ENCODE data around the gene GLRA1. TPM values are rescaled to one million over a fixed set of nuclear protein-coding genes. Genes with fewer than 3 reads are reported as not detected.

GLRA1 gene
- total RNA-seq, 1 experiment from 2014 or later: not detected

- POLR2A ChIA-PET: no interaction called here
- TF ChIP-seq CTCF (IDR thresholded peaks at IDR 0.05; ENCODE audit: unreplicated experiment): no peak
- peaks cover 14% of the 10 kb centered on the region for H3K27me3 Mint-ChIP-seq (ENCODE audit: insufficient read depth, unreplicated experiment)
- CTCF ChIA-PET: interaction anchor here (0.6 to 1.9 kb wide), 3 partner anchors 8 to 231 kb away, joined by 3 to 14 read pairs (median 3); no protein-coding TSS in a partner anchor
- H3K4me1 Mint-ChIP-seq (ENCODE audit: insufficient read depth, unreplicated experiment): no peaks in the 10 kb centered on the region
- intact Hi-C loops (cut with micrococcal nuclease): no loop called here
- no peaks in the 10 kb centered on the region for H3K36me3 Mint-ChIP-seq (ENCODE audit: insufficient read depth, unreplicated experiment)
- no peak overlapping the region for H3K4me3 Mint-ChIP-seq (ENCODE audit: unreplicated experiment)
- no TSS peak for BruUV-seq (replicated peaks)
- no peak overlapping the region for H3K27ac Mint-ChIP-seq (ENCODE audit: low read depth, unreplicated experiment)
- H3K9me3 Mint-ChIP-seq (ENCODE audit: unreplicated experiment): no peaks in the 10 kb centered on the region
- DNase-seq (ENCODE audit: unreplicated experiment): no peak
Observed at GRCh38 chr5:151912360-151912759, 12.3 kb downstream of the GLRA1 start.

- no peaks in the 10 kb centered on the region for H3K36me3 Mint-ChIP-seq (ENCODE audit: insufficient read depth, unreplicated experiment)
- no TSS peak for BruUV-seq (replicated peaks)
- no peak overlapping the region for H3K27ac Mint-ChIP-seq (ENCODE audit: low read depth, unreplicated experiment)
- DNase-seq (ENCODE audit: unreplicated experiment): no peak
- POLR2A ChIA-PET: no interaction called here
- no peaks in the 10 kb centered on the region for H3K9me3 Mint-ChIP-seq (ENCODE audit: unreplicated experiment)
- peaks cover 14% of the 10 kb centered on the region for H3K27me3 Mint-ChIP-seq (ENCODE audit: insufficient read depth, unreplicated experiment)
- no peak for TF ChIP-seq CTCF (IDR thresholded peaks at IDR 0.05; ENCODE audit: unreplicated experiment)
- intact Hi-C loops (cut with micrococcal nuclease): no loop called here
- CTCF ChIA-PET: no interaction called here
- no peak overlapping the region for H3K4me3 Mint-ChIP-seq (ENCODE audit: unreplicated experiment)
- no peaks in the 10 kb centered on the region for H3K4me1 Mint-ChIP-seq (ENCODE audit: insufficient read depth, unreplicated experiment)
Observed at GRCh38 chr5:151911011-151911410, 13.6 kb downstream of the GLRA1 start.

GRCh38 chr5:151909628-151910027 lies 15.0 kb downstream of the GLRA1 start:
- Mint-ChIP-seq H3K4me1 (ENCODE audit: insufficient read depth, unreplicated experiment) (no peaks in the 10 kb centered on the region), H3K9me3 (ENCODE audit: unreplicated experiment) (no peaks in the 10 kb centered on the region), H3K4me3 (ENCODE audit: unreplicated experiment) (no peak overlapping the region), H3K27me3 (ENCODE audit: insufficient read depth, unreplicated experiment) (peaks cover 14% of the 10 kb centered on the region), H3K27ac (ENCODE audit: low read depth, unreplicated experiment) (no peak overlapping the region), H3K36me3 (ENCODE audit: insufficient read depth, unreplicated experiment) (no peaks in the 10 kb centered on the region)
- BruUV-seq (replicated peaks): no TSS peak
- intact Hi-C loops (cut with micrococcal nuclease): no loop called here
- ChIA-PET CTCF (interaction anchor here (1.1 kb wide), 1 partner anchor 234 kb away, joined by 4 read pairs; no protein-coding TSS in a partner anchor), POLR2A (no interaction called here)
- TF ChIP-seq CTCF (IDR thresholded peaks at IDR 0.05; ENCODE audit: unreplicated experiment): no peak
- no peak for DNase-seq (ENCODE audit: unreplicated experiment)

GRCh38 chr5:151906246-151906645 lies 18.4 kb downstream of the GLRA1 start:
- BruUV-seq (replicated peaks): no TSS peak
- CTCF ChIA-PET: interaction anchor here (1.5 kb wide), 1 partner anchor 236 kb away, joined by 6 read pairs; no protein-coding TSS in a partner anchor
- no peaks in the 10 kb centered on the region for H3K9me3 Mint-ChIP-seq (ENCODE audit: unreplicated experiment)
- H3K27me3 Mint-ChIP-seq (ENCODE audit: insufficient read depth, unreplicated experiment): peaks cover 14% of the 10 kb centered on the region
- H3K36me3 Mint-ChIP-seq (ENCODE audit: insufficient read depth, unreplicated experiment): no peaks in the 10 kb centered on the region
- no peak overlapping the region for H3K27ac Mint-ChIP-seq (ENCODE audit: low read depth, unreplicated experiment)
- H3K4me3 Mint-ChIP-seq (ENCODE audit: unreplicated experiment): no peak overlapping the region
- H3K4me1 Mint-ChIP-seq (ENCODE audit: insufficient read depth, unreplicated experiment): no peaks in the 10 kb centered on the region
- intact Hi-C loops (cut with micrococcal nuclease): no loop called here
- POLR2A ChIA-PET: interaction anchor here (0.9 kb wide), 1 partner anchor 33 kb away, joined by 3 read pairs; no protein-coding TSS in a partner anchor
- no peak for TF ChIP-seq CTCF (IDR thresholded peaks at IDR 0.05; ENCODE audit: unreplicated experiment)
- DNase-seq (ENCODE audit: unreplicated experiment): no peak
